Left cardiac atrium (tissue), 4 donors: ENCODE measurements around the gene WWOX. TPM values are rescaled to one million over a fixed set of nuclear protein-coding genes. Genes with fewer than 3 reads are reported as not detected.

Source experiments
- ATAC-seq, 2 donors: fragments of 200-7000 bp; cut with Tn5 transposase; one replicate each; pipeline ENCODE4 v1.9.1; 2020; ENCODE audit warnings: mild to moderate bottlenecking in 2 of 2, moderate library complexity in 2 of 2
- DNase-seq: peaks from one replicate; pipeline ENCODE4 v3.0.0-alpha.2; 2020
- intact Hi-C, 2 donors: fragments of 100-400 bp; cut with DNase I; formaldehyde crosslinking; loops; one replicate each; pipeline versions ENCODE4 v1.14.1 to v1.15.1; 2022 to 2023
- total RNA-seq, 2 donors: library from RNA; stranded (reverse); fragmentation: NEBNext Ultra II Directional; extraction: Animal tissue kit (Norgen Biotek cat#: 25700); gene quantifications; one replicate each; pipeline ENCODE4 v1.2.1, GENCODE V29; 2021
- donor health status: DM: no; HTN: yes; CAD: no.
- donor health status: DM: no; HTN: yes; CAD: no; lungs with severe emphysema.
- donor health status: DM: yes; HTN: yes; CAD: no.
- donor health status: Dilated cardiomyopathy.

Gene WWOX
- total RNA-seq, 2 donors from 2014 or later: 7.6 to 8.6 TPM

GRCh38 chr16:78551487-78552085 is 452.1 kb downstream of the WWOX start:
- intact Hi-C loops: no loop called here
- ATAC-seq (no peak), DNase-seq (no peak)

- intact Hi-C loops: no loop called here
- ATAC-seq: no peak
- no peak for DNase-seq
Measured at GRCh38 chr16:78552106-78552675, 452.7 kb downstream of the WWOX start.

- DNase-seq (no peak), ATAC-seq (no peak)
- intact Hi-C loops: no loop called here
Measured at GRCh38 chr16:78552716-78553115, 453.3 kb downstream of the WWOX start.

- intact Hi-C loops: no loop called here
- ATAC-seq: no peak
- no peak for DNase-seq
Measured at GRCh38 chr16:78553268-78554039, 454.0 kb downstream of the WWOX start.

- ATAC-seq: no peak
- intact Hi-C loops: no loop called here
- no peak for DNase-seq
Measured at GRCh38 chr16:78556421-78556820, 457.0 kb downstream of the WWOX start.

- DNase-seq: no peak
- ATAC-seq: no peak
- intact Hi-C loops: no loop called here
Measured at GRCh38 chr16:78560997-78561396, 461.5 kb downstream of the WWOX start.

GRCh38 chr16:78562111-78562510 is 462.7 kb downstream of the WWOX start:
- intact Hi-C loops: no loop called here
- ATAC-seq (no peak), DNase-seq (no peak)

- intact Hi-C loops: no loop called here
- no peak for DNase-seq
- no peak for ATAC-seq
Measured at GRCh38 chr16:78562650-78563049, 463.2 kb downstream of the WWOX start.

- intact Hi-C loops: no loop called here
- no peak for ATAC-seq
- no peak for DNase-seq
Measured at GRCh38 chr16:78563905-78564304, 464.5 kb downstream of the WWOX start.

GRCh38 chr16:78566397-78567073 is 467.1 kb downstream of the WWOX start:
- intact Hi-C loops: no loop called here
- no peak for DNase-seq
- ATAC-seq: no peak

- intact Hi-C loops: no loop called here
- no peak for DNase-seq
- no peak for ATAC-seq
Measured at GRCh38 chr16:78570399-78571141, 471.1 kb downstream of the WWOX start.

- intact Hi-C loops: no loop called here
- no peak for ATAC-seq
- DNase-seq: no peak
Measured at GRCh38 chr16:78571434-78571833, 472.0 kb downstream of the WWOX start.

- ATAC-seq (peak in 1 of 2 donors; percentile 24), DNase-seq (no peak)
- intact Hi-C loops: no loop called here
Measured at GRCh38 chr16:78571898-78572358, 472.5 kb downstream of the WWOX start.

- ATAC-seq: no peak
- DNase-seq: no peak
- intact Hi-C loops: no loop called here
Measured at GRCh38 chr16:78574571-78574970, 475.1 kb downstream of the WWOX start.

- intact Hi-C loops: no loop called here
Measured at GRCh38 chr16:78576941-78577340, 477.5 kb downstream of the WWOX start.

GRCh38 chr16:78577630-78578029 is 478.2 kb downstream of the WWOX start:
- ATAC-seq (no peak), DNase-seq (no peak)
- intact Hi-C loops: no loop called here

More at GRCh38 chr16:78576941-78577340, 477.5 kb downstream of the WWOX start:
- DNase-seq (no peak), ATAC-seq (no peak)

GRCh38 chr16:78579020-78579419 is 479.6 kb downstream of the WWOX start:
- no peak for ATAC-seq
- no peak for DNase-seq
- intact Hi-C loops: no loop called here

- intact Hi-C loops: no loop called here
- ATAC-seq: no peak
- DNase-seq: no peak
Measured at GRCh38 chr16:78583441-78583840, 484.0 kb downstream of the WWOX start.

- ATAC-seq: no peak
- no peak for DNase-seq
- intact Hi-C loops: no loop called here
Measured at GRCh38 chr16:78584213-78584860, 484.9 kb downstream of the WWOX start.
